ENCODE measurements around the gene FH. TPM values are rescaled to one million over a fixed set of nuclear protein-coding genes. Genes with fewer than 3 reads are reported as not detected.

The FH gene
- total and polyA plus RNA-seq, 2 donors from 2014 or later, result 51.9 to 128 TPM

GRCh38 chr1:241456743-241457142 is 62.8 kb downstream of the FH start:
- DNase-seq (no peak), FAIRE-seq (no peak)
- no peak overlapping the region for H3K27ac ChIP-seq (ENCODE audit: low read depth in 2 of 2, low read length in 2 of 2)
- H3K9me3 ChIP-seq (ENCODE audit: control insufficient read depth in 2 of 3, insufficient read depth in 1 of 3, low read length in 3 of 3), result no peaks in the 10 kb centered on the region
- TF ChIP-seq, protein P1, sequence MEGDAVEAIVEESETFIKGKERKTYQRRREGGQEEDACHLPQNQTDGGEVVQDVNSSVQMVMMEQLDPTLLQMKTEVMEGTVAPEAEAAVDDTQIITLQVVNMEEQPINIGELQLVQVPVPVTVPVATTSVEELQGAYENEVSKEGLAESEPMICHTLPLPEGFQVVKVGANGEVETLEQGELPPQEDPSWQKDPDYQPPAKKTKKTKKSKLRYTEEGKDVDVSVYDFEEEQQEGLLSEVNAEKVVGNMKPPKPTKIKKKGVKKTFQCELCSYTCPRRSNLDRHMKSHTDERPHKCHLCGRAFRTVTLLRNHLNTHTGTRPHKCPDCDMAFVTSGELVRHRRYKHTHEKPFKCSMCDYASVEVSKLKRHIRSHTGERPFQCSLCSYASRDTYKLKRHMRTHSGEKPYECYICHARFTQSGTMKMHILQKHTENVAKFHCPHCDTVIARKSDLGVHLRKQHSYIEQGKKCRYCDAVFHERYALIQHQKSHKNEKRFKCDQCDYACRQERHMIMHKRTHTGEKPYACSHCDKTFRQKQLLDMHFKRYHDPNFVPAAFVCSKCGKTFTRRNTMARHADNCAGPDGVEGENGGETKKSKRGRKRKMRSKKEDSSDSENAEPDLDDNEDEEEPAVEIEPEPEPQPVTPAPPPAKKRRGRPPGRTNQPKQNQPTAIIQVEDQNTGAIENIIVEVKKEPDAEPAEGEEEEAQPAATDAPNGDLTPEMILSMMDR (IDR thresholded peaks at IDR 0.05; ENCODE audit: borderline replicate concordance, extremely low read depth, insufficient read depth), result no peak
- no peaks in the 10 kb centered on the region for H3K4me1 ChIP-seq (ENCODE audit: control insufficient read depth in 2 of 3, insufficient read depth in 2 of 3, low read depth in 1 of 3, low read length in 3 of 3)
- no peak overlapping the region for H3K4me3 ChIP-seq (ENCODE audit: low read length in 3 of 3)
- no peaks in the 10 kb centered on the region for H3K27me3 ChIP-seq (ENCODE audit: control insufficient read depth, insufficient read depth, low read length)
- H3K36me3 ChIP-seq (ENCODE audit: control insufficient read depth in 2 of 3, insufficient read depth in 3 of 3, low read length in 3 of 3), result no peaks in the 10 kb centered on the region
- no peak overlapping the region for H3K9ac ChIP-seq (ENCODE audit: low read length in 3 of 3)
- intact Hi-C loops (cut with DNase I), result no loop called here

DNA sequence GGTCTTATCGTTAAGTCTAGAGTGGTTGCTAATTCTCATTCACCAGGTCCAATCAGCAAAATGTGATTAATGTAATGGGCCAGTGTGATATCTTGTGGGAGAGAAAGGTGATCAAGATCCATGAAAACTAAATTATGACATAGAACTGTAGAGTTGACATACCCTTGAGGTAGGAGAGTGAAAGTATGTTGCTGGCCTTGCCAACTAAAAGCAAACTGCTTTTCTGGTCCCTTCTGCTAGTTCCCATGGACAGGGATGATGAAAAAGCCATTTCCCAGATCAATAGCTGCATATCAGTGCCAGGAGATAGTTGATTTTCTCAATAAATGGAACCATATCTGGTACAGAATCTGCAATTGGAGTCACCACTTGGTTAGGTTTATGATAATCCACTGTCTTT is 65.8 kb downstream of the FH start:
- H3K4me1 ChIP-seq (ENCODE audit: control insufficient read depth in 2 of 3, insufficient read depth in 2 of 3, low read depth in 1 of 3, low read length in 3 of 3), result no peaks in the 10 kb centered on the region
- FAIRE-seq (no peak), DNase-seq (no peak)
- no peaks in the 10 kb centered on the region for H3K36me3 ChIP-seq (ENCODE audit: control insufficient read depth in 2 of 3, insufficient read depth in 3 of 3, low read length in 3 of 3)
- H3K27ac ChIP-seq (ENCODE audit: low read depth in 2 of 2, low read length in 2 of 2), result no peak overlapping the region
- no peaks in the 10 kb centered on the region for H3K9me3 ChIP-seq (ENCODE audit: control insufficient read depth in 2 of 3, insufficient read depth in 1 of 3, low read length in 3 of 3)
- TF ChIP-seq, protein P1 (IDR thresholded peaks at IDR 0.05; ENCODE audit: borderline replicate concordance, extremely low read depth, insufficient read depth), result no peak
- intact Hi-C loops (cut with DNase I), result no loop called here
- H3K27me3 ChIP-seq (ENCODE audit: control insufficient read depth, insufficient read depth, low read length), result no peaks in the 10 kb centered on the region
- H3K4me3 ChIP-seq (ENCODE audit: low read length in 3 of 3), result no peak overlapping the region
- no peak overlapping the region for H3K9ac ChIP-seq (ENCODE audit: low read length in 3 of 3)

DNA sequence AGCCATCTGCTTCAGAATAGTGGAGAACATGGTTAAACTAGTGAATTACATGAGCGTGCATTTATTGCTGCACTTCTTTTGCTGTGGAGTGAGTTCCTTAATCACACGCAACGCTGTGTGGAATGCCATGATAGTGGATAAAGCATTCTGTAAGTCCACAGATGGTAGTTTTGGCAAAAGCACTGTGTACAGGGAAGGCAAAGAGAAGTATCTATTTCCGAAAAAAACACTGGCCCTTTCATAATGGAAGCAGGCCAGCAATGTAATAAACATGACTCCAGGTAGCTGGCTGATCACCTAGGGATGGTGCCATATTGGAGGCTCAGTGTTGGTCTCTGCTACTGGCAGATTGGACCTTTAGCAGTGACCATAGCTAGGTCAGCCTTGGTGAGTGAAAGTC is 67.6 kb downstream of the FH start:
- FAIRE-seq (no peak), DNase-seq (no peak)
- intact Hi-C loops (cut with DNase I), result no loop called here
- no peak overlapping the region for H3K9ac ChIP-seq (ENCODE audit: low read length in 3 of 3)
- no peaks in the 10 kb centered on the region for H3K36me3 ChIP-seq (ENCODE audit: control insufficient read depth in 2 of 3, insufficient read depth in 3 of 3, low read length in 3 of 3)
- H3K4me3 ChIP-seq (ENCODE audit: low read length in 3 of 3), result no peak overlapping the region
- no peak overlapping the region for H3K27ac ChIP-seq (ENCODE audit: low read depth in 2 of 2, low read length in 2 of 2)
- H3K9me3 ChIP-seq (ENCODE audit: control insufficient read depth in 2 of 3, insufficient read depth in 1 of 3, low read length in 3 of 3), result no peaks in the 10 kb centered on the region
- no peaks in the 10 kb centered on the region for H3K27me3 ChIP-seq (ENCODE audit: control insufficient read depth, insufficient read depth, low read length)
- TF ChIP-seq, protein P1 (IDR thresholded peaks at IDR 0.05; ENCODE audit: borderline replicate concordance, extremely low read depth, insufficient read depth), result no peak
- no peaks in the 10 kb centered on the region for H3K4me1 ChIP-seq (ENCODE audit: control insufficient read depth in 2 of 3, insufficient read depth in 2 of 3, low read depth in 1 of 3, low read length in 3 of 3)

Other genes starting within 250 kb of the FH start
- not detected for gene RGS7, start 162.6 kb downstream of the FH start, total RNA-seq
- gene RGS7, start 162.6 kb downstream of the FH start, polyA plus RNA-seq (ENCODE audit: insufficient read depth, low read depth, low replicate concordance), result 3.6 TPM
- 2.3 TPM for gene KMO, start 12.6 kb upstream of the FH start, total RNA-seq
- 35.5 TPM for gene KMO, start 12.6 kb upstream of the FH start, polyA plus RNA-seq (ENCODE audit: insufficient read depth, low read depth, low replicate concordance)
- gene CHML, start 120.6 kb upstream of the FH start, total RNA-seq, result 7.3 TPM
- gene CHML, start 120.6 kb upstream of the FH start, polyA plus RNA-seq (ENCODE audit: insufficient read depth, low read depth, low replicate concordance), result 1.8 TPM
- gene OPN3, start 120.6 kb upstream of the FH start, total RNA-seq, result 12.3 TPM
- gene OPN3, start 120.6 kb upstream of the FH start, polyA plus RNA-seq (ENCODE audit: insufficient read depth, low read depth, low replicate concordance), result 15.8 TPM
- gene WDR64, start 132.5 kb upstream of the FH start, total RNA-seq, result not detected
- not detected for gene WDR64, start 132.5 kb upstream of the FH start, polyA plus RNA-seq (ENCODE audit: insufficient read depth, low read depth, low replicate concordance)

All from kidney (tissue), 14 donors.